ENCODE measurements around the gene KCNC3. TPM values are rescaled to one million over a fixed set of nuclear protein-coding genes. Genes with fewer than 3 reads are reported as not detected.

Gene KCNC3
- total and polyA plus RNA-seq, 2 donors (not counting 3 experiments of a cell fraction or from before 2014, with no cell fraction given): 0.22 to 0.91 TPM

GRCh38 chr19:50344661-50345318 is 15.6 kb upstream of the KCNC3 start:
- no peak overlapping the region for H3K4me3 ChIP-seq (replicated peaks in 1 of 3; ENCODE audit: insufficient read depth in 1 of 3, low read depth in 1 of 3, low read length in 3 of 3)
- FAIRE-seq (no peak), DNase-seq (ENCODE audit: low read depth, low spot score) (no peak)
- intact Hi-C loops (cut with micrococcal nuclease) (no loop called here), dilution Hi-C loops (cut with MboI; ENCODE audit: extremely low pct_ligation_motif_present, low sequenced_read_pairs) (no loop called here)
- H3K4me2 ChIP-seq (ENCODE audit: insufficient read depth, low read length): no peak overlapping the region
- H3K36me3 ChIP-seq (ENCODE audit: control insufficient read depth in 2 of 2, extremely low read depth in 1 of 2, insufficient read depth in 2 of 2, low read length in 2 of 2): no peaks in the 10 kb centered on the region
- H3K9ac ChIP-seq (replicated peaks; ENCODE audit: extremely low read depth, insufficient read depth, low read length): no peak overlapping the region
- H2AFZ ChIP-seq (ENCODE audit: low read depth, low read length): no peak overlapping the region
- no peaks in the 10 kb centered on the region for H3K9me3 ChIP-seq (replicated peaks; ENCODE audit: control insufficient read depth, insufficient read depth, low read length)
- H3K27ac ChIP-seq (ENCODE audit: insufficient read depth, low read depth, low read length): no peak overlapping the region
- ChIA-PET CTCF (interaction anchor here (1.2 kb wide), 3 partner anchors 12 to 92 kb away, joined by 3 to 6 read pairs (median 4); partner anchors contain the start of gene KCNC3), POLR2A (no interaction called here)
- no peaks in the 10 kb centered on the region for H4K20me1 ChIP-seq (replicated peaks; ENCODE audit: control insufficient read depth, extremely low read depth, insufficient read depth, low read length)
- H3K4me1 ChIP-seq (ENCODE audit: control insufficient read depth, extremely low read depth, insufficient read depth, low read length): peaks cover 10% of the 10 kb centered on the region
- no TSS peak for BruUV-seq (replicated peaks)
- H3K79me2 ChIP-seq (ENCODE audit: control insufficient read depth, insufficient read depth, low read length): no peaks in the 10 kb centered on the region
- H3K9me1 ChIP-seq (replicated peaks; ENCODE audit: control insufficient read depth, extremely low read depth, insufficient read depth, low read length): no peaks in the 10 kb centered on the region
- TF ChIP-seq JUN (IDR thresholded peaks at IDR 0.05; ENCODE audit: borderline replicate concordance, insufficient read depth, insufficient read length, low read depth) (no peak), MYC (IDR thresholded peaks at IDR 0.05; ENCODE audit: low read depth, low read length) (no peak), POLR2AphosphoS5 (IDR thresholded peaks at IDR 0.05; ENCODE audit: insufficient read depth, low read depth, low read length) (no peak), POLR2A (IDR thresholded peaks at IDR 0.05; ENCODE audit: low read depth, low read length) (no peak), EZH2 (IDR thresholded peaks at IDR 0.05; ENCODE audit: borderline replicate concordance, low read depth, low read length, severe bottlenecking) (no peak), GATA2 (IDR thresholded peaks at IDR 0.05; ENCODE audit: insufficient read depth, insufficient read length, low read depth, low read length) (no peak), MAX (IDR thresholded peaks at IDR 0.05; ENCODE audit: insufficient read depth, insufficient read length) (no peak), FOS (IDR thresholded peaks at IDR 0.05; ENCODE audit: borderline replicate concordance, insufficient read depth, low read length) (no peak), CTCF (IDR thresholded peaks at IDR 0.05; ENCODE audit: extremely low read depth in 1 of 2, insufficient read depth in 1 of 2, low read depth in 1 of 2, low read length in 2 of 2) (no peak)
- H3K27me3 ChIP-seq (ENCODE audit: control insufficient read depth in 2 of 2, insufficient read depth in 2 of 2, low read length in 2 of 2): no peaks in the 10 kb centered on the region

Data from endothelial cell of umbilical vein (primary cell).